ENCODE data around the gene LGI4. TPM values are rescaled to one million over a fixed set of nuclear protein-coding genes. Genes with fewer than 3 reads are reported as not detected.

The LGI4 gene
- total RNA-seq, 1 donor from 2014 or later = 0.20 TPM

DNA sequence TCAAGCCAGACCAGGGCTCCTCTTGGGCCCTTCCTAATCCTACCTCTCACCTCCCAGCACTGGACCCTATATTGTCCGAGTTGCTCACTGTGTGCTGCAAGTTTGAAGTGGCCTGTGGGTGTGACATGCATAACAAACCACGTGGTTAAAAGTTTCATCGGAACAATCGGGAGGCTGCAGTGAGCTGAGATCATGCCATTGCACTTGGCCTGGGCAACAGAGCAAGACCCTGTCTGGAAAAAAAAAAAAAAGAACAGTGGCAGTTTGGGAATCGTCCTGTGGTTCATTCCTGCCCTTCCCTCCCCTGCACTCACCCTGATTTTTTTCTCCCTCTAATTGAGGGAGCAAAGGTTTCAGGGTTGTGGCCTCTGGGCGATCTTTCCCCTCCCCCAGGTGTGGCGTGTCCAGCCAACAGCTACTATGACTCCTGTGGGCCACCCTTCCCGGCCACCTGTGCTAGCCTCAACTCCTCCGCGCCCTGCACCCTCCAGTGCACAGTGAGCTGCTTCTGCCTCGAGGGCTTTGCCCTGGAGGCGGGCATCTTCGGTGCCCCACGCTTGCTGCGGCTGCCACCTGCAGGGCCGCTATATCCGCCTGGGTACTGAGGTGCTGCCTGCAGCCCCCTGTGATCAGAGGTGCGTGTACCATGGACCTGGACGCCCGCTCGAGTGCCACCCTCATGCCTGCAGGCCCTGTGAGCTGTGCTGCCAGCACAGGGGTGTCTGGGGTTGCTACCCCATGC lies 35.5 kb downstream of the LGI4 start:
- Histone ChIP-seq H4K20me1 (ENCODE audit: insufficient read depth, low read length) (no peaks in the 10 kb centered on the region), H3K27ac (ENCODE audit: low read depth, low read length) (no peak overlapping the region), H3K9ac (ENCODE audit: low read length) (no peak overlapping the region), H3K4me2 (ENCODE audit: low read length) (no peak overlapping the region), H2AFZ (ENCODE audit: low read depth, low read length) (no peak overlapping the region), H3K4me3 (ENCODE audit: insufficient read depth, low read depth, low read length) (no peak overlapping the region), H3K36me3 (ENCODE audit: insufficient read depth, low read length) (no peaks in the 10 kb centered on the region), H3K79me2 (ENCODE audit: insufficient read depth, low read length) (no peaks in the 10 kb centered on the region), H3K27me3 (ENCODE audit: insufficient read depth, low read length) (no peaks in the 10 kb centered on the region), H3K4me1 (ENCODE audit: insufficient read depth, low read length) (no peaks in the 10 kb centered on the region), H3K9me3 (ENCODE audit: insufficient read depth, low read depth, low read length) (no peaks in the 10 kb centered on the region)
- FAIRE-seq (no peak), DNase-seq (ENCODE audit: low read depth) (no peak)
- peaks cover 2% of the 10 kb centered on the region for H3K9me3 Mint-ChIP-seq (ENCODE audit: unreplicated experiment)
- no peak overlapping the region for H3K27ac Mint-ChIP-seq (ENCODE audit: unreplicated experiment)
- H3K4me3 Mint-ChIP-seq (ENCODE audit: unreplicated experiment) = no peak overlapping the region
- H3K4me1 Mint-ChIP-seq (ENCODE audit: low read depth, unreplicated experiment) = no peaks in the 10 kb centered on the region
- H3K36me3 Mint-ChIP-seq (ENCODE audit: low read depth, unreplicated experiment) = no peaks in the 10 kb centered on the region
- peaks cover 20% of the 10 kb centered on the region for H3K27me3 Mint-ChIP-seq (ENCODE audit: low read depth, unreplicated experiment)
- TF ChIP-seq EZH2 (IDR thresholded peaks at IDR 0.05; ENCODE audit: insufficient read depth, low read length) = no peak
- TF ChIP-seq, protein P1, sequence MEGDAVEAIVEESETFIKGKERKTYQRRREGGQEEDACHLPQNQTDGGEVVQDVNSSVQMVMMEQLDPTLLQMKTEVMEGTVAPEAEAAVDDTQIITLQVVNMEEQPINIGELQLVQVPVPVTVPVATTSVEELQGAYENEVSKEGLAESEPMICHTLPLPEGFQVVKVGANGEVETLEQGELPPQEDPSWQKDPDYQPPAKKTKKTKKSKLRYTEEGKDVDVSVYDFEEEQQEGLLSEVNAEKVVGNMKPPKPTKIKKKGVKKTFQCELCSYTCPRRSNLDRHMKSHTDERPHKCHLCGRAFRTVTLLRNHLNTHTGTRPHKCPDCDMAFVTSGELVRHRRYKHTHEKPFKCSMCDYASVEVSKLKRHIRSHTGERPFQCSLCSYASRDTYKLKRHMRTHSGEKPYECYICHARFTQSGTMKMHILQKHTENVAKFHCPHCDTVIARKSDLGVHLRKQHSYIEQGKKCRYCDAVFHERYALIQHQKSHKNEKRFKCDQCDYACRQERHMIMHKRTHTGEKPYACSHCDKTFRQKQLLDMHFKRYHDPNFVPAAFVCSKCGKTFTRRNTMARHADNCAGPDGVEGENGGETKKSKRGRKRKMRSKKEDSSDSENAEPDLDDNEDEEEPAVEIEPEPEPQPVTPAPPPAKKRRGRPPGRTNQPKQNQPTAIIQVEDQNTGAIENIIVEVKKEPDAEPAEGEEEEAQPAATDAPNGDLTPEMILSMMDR (IDR thresholded peaks at IDR 0.05; ENCODE audit: insufficient read depth, low read depth, low read length) = no peak

DNA sequence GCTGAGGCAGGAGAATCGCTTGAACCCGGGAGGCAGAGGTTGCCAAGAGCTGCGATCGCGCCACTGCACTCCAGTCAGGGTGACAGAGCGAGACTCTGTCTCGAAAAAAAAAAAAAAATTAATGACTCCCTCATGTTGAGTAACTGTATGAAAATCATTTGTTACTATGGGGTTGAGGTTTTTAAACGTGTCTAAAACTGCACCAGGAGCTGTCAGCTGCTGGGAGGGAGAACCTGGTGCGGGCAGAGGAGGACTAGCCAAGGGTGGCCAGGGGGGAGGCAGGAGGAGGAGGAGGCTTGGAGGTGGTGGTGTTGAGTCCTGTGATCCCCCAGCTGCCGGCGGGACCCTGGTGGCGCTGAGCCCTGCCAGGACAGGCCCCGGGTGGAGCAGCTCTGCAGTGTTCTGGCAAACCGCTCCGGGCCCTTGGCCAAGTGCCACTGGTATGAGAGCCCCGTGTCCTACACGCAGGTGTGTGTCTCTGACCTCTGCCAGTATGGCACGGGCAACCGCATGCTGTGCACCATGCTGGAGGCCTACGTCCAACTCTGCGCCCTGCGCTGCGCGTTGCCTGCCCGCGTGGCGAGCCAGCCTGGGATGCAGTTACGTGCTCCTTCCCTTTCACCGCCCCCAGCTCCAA lies 36.3 kb downstream of the LGI4 start:
- H3K36me3 ChIP-seq (ENCODE audit: insufficient read depth, low read length) = no peaks in the 10 kb centered on the region
- H3K4me2 ChIP-seq (ENCODE audit: low read length) = no peak overlapping the region
- H4K20me1 ChIP-seq (ENCODE audit: insufficient read depth, low read length) = no peaks in the 10 kb centered on the region
- no peak overlapping the region for H2AFZ ChIP-seq (ENCODE audit: low read depth, low read length)
- H3K4me3 ChIP-seq (ENCODE audit: insufficient read depth, low read depth, low read length) = no peak overlapping the region
- H3K27ac ChIP-seq (ENCODE audit: low read depth, low read length) = no peak overlapping the region
- H3K9ac ChIP-seq (ENCODE audit: low read length) = no peak overlapping the region
- H3K36me3 Mint-ChIP-seq (ENCODE audit: low read depth, unreplicated experiment) = no peaks in the 10 kb centered on the region
- no peaks in the 10 kb centered on the region for H3K4me1 ChIP-seq (ENCODE audit: insufficient read depth, low read length)
- no peak for TF ChIP-seq EZH2 (IDR thresholded peaks at IDR 0.05; ENCODE audit: insufficient read depth, low read length)
- TF ChIP-seq, protein P1 (IDR thresholded peaks at IDR 0.05; ENCODE audit: insufficient read depth, low read depth, low read length) = no peak
- DNase-seq (ENCODE audit: low read depth) = no peak
- H3K4me3 Mint-ChIP-seq (ENCODE audit: unreplicated experiment) = no peak overlapping the region
- peaks cover 17% of the 10 kb centered on the region for H3K27me3 Mint-ChIP-seq (ENCODE audit: low read depth, unreplicated experiment)
- H3K27ac Mint-ChIP-seq (ENCODE audit: unreplicated experiment) = no peak overlapping the region
- H3K4me1 Mint-ChIP-seq (ENCODE audit: low read depth, unreplicated experiment) = no peaks in the 10 kb centered on the region
- H3K9me3 ChIP-seq (ENCODE audit: insufficient read depth, low read depth, low read length) = no peaks in the 10 kb centered on the region
- FAIRE-seq = no peak
- no peaks in the 10 kb centered on the region for H3K79me2 ChIP-seq (ENCODE audit: insufficient read depth, low read length)
- no peaks in the 10 kb centered on the region for H3K27me3 ChIP-seq (ENCODE audit: insufficient read depth, low read length)
- H3K9me3 Mint-ChIP-seq (ENCODE audit: unreplicated experiment) = no peaks in the 10 kb centered on the region
